Temporal lobe (tissue), 1 donor: ENCODE data around the gene PCDHA10. TPM values are rescaled to one million over a fixed set of nuclear protein-coding genes. Genes with fewer than 3 reads are reported as not detected.

Experiments used
- total RNA-seq: library from RNA; depleted of rRNA; stranded (reverse); fragments of >200 nt; gene quantifications from one replicate; pipeline ENCODE4 v1.2.3, GENCODE V29; 2014

Gene PCDHA10
- total RNA-seq, 1 donor from 2014 or later, result 9.6 TPM

Other genes starting within 250 kb of the PCDHA10 start
- gene CD14, start 222.7 kb upstream of the PCDHA10 start, total RNA-seq, result 4.4 TPM
- gene TMCO6, start 216.4 kb upstream of the PCDHA10 start, total RNA-seq, result 9.3 TPM
- 17.9 TPM for gene NDUFA2, start 208.3 kb upstream of the PCDHA10 start, total RNA-seq
- gene IK, start 208.1 kb upstream of the PCDHA10 start, total RNA-seq, result 65.4 TPM
- 11.8 TPM for gene WDR55, start 191.0 kb upstream of the PCDHA10 start, total RNA-seq
- gene DND1, start 182.3 kb upstream of the PCDHA10 start, total RNA-seq, result 0.74 TPM
- gene HARS1, start 164.5 kb upstream of the PCDHA10 start, total RNA-seq, result 59.3 TPM
- 25.1 TPM for gene HARS2, start 164.4 kb upstream of the PCDHA10 start, total RNA-seq
- 53.6 TPM for gene ZMAT2, start 155.4 kb upstream of the PCDHA10 start, total RNA-seq
- 6.6 TPM for gene PCDHA1, start 69.8 kb upstream of the PCDHA10 start, total RNA-seq
- 8.4 TPM for gene PCDHA2, start 61.0 kb upstream of the PCDHA10 start, total RNA-seq
- gene PCDHA3, start 54.8 kb upstream of the PCDHA10 start, total RNA-seq, result 13.0 TPM
- gene PCDHA4, start 48.8 kb upstream of the PCDHA10 start, total RNA-seq, result 15.7 TPM
- gene PCDHA5, start 34.3 kb upstream of the PCDHA10 start, total RNA-seq, result 6.6 TPM
- 11.6 TPM for gene PCDHA6, start 27.9 kb upstream of the PCDHA10 start, total RNA-seq
- gene PCDHA7, start 21.6 kb upstream of the PCDHA10 start, total RNA-seq, result 8.1 TPM
- 7.6 TPM for gene PCDHA8, start 14.7 kb upstream of the PCDHA10 start, total RNA-seq
- 12.3 TPM for gene PCDHA9, start 7.5 kb upstream of the PCDHA10 start, total RNA-seq
- gene PCDHA11, start 13.1 kb downstream of the PCDHA10 start, total RNA-seq, result 31.7 TPM
- gene PCDHA12, start 19.4 kb downstream of the PCDHA10 start, total RNA-seq, result 8.6 TPM
- 24.3 TPM for gene PCDHA13, start 26.2 kb downstream of the PCDHA10 start, total RNA-seq
- 28.3 TPM for gene PCDHAC1, start 70.4 kb downstream of the PCDHA10 start, total RNA-seq
- gene PCDHAC2, start 110.6 kb downstream of the PCDHA10 start, total RNA-seq, result 28.8 TPM
- gene PCDHB1, start 195.5 kb downstream of the PCDHA10 start, total RNA-seq, result 0.25 TPM
- gene PCDHB2, start 238.7 kb downstream of the PCDHA10 start, total RNA-seq, result 9.3 TPM
- 9.8 TPM for gene PCDHB3, start 244.6 kb downstream of the PCDHA10 start, total RNA-seq